Heart left ventricle (tissue), 16 donors: ENCODE data around the gene PTPRJ. TPM values are rescaled to one million over a fixed set of nuclear protein-coding genes. Genes with fewer than 3 reads are reported as not detected.
"Not testable (repeated sequence)": the region's sequence is repeated elsewhere in the genome, so short reads cannot be mapped to it uniquely, and the experiment has no call there.

Experiments used
- ATAC-seq, 4 donors: fragments of 200-7000 bp; cut with Tn5 transposase; one replicate each; pipeline ENCODE4 v1.9.1; 2020 to 2022; ENCODE audit warnings: moderate library complexity in 4 of 4, mild to moderate bottlenecking in 3 of 4, moderate number of reproducible peaks in 1 of 4
- DNase-seq, 5 donors: peaks; one replicate each; pipeline ENCODE4 v3.0.0-alpha.2; 2020
- H3K27ac ChIP-seq, 12 donors: fragments of 200-600 bp; sonication (generic) in 4 of 12; one replicate each; pipeline versions ENCODE4 v1.5.0 to v1.8.0; 2016 to 2022; ENCODE audit warnings: mild to moderate bottlenecking in 2 of 12
- H3K27me3 ChIP-seq, 9 donors: fragments of 200-600 bp; sonication (generic) in 2 of 9; one replicate each; pipeline versions ENCODE4 v1.5.1 to v1.8.0; 2016 to 2022; ENCODE audit warnings: mild to moderate bottlenecking in 3 of 9
- H3K36me3 ChIP-seq, 9 donors: fragments of 200-600 bp; sonication (generic) in 2 of 9; one replicate each; pipeline versions ENCODE4 v1.5.0 to v1.8.0; 2018 to 2022; ENCODE audit warnings: mild to moderate bottlenecking in 2 of 9
- H3K4me1 ChIP-seq, 12 donors: fragments of 200-600 bp; sonication (generic) in 4 of 12; one replicate each; pipeline versions ENCODE4 v1.5.0 to v1.8.0; 2016 to 2022; ENCODE audit warnings: mild to moderate bottlenecking in 3 of 12
- H3K4me3 ChIP-seq, 12 donors: fragments of 200-600 bp; sonication (generic) in 4 of 12; one replicate each; pipeline versions ENCODE4 v1.5.0 to v1.8.0; 2017 to 2022; ENCODE audit warnings: mild to moderate bottlenecking in 9 of 12, moderate library complexity in 4 of 12
- H3K9me3 ChIP-seq, 12 donors: fragments of 200-600 bp; sonication (generic) in 4 of 12; one replicate each; pipeline versions ENCODE4 v1.5.0 to v1.8.0; 2016 to 2022; ENCODE audit warnings: mild to moderate bottlenecking in 1 of 12
- CTCF ChIP-seq, 12 donors: fragments of 200-600 bp; sonication (generic) in 4 of 12; IDR thresholded peaks; one replicate each; pipeline versions ENCODE4 v1.5.0 to v1.8.0; 2018 to 2022; ENCODE audit warnings: antibody characterized with exemption in 12 of 12, mild to moderate bottlenecking in 5 of 12
- POLR2A ChIP-seq, 2 donors: fragments of 450-650 bp; IDR thresholded peaks; one replicate each; pipeline ENCODE4 v1.6.1; 2017; ENCODE audit warnings: antibody characterized with exemption in 2 of 2, mild to moderate bottlenecking in 2 of 2, moderate library complexity in 2 of 2
- WGBS, 4 donors: extraction: QIAGEN DNeasy Blood & Tissue Kit in 2 of 4; methylation state at CpG; one replicate each; pipeline versions ENCODE4 v1.1.5 to v1.1.7; 2013 to 2018; 5-methylcytosine and 5-hydroxymethylcytosine counted together
- intact Hi-C, 10 donors: fragments of 100-400 bp; cut with DNase I; formaldehyde crosslinking; loops; one replicate each; pipeline versions ENCODE4 v1.11.1 to v1.14.2; 2022
- long read RNA-seq, 3 donors: library from polyadenylated mRNA; unstranded; transcript quantifications; one replicate each; pipeline ENCODE4 v2.0.0, GENCODE V29; 2020 to 2021
- polyA plus RNA-seq, 2 donors: library from polyadenylated mRNA; stranded (reverse); fragments of 200-250 nt; gene quantifications; one replicate each; pipeline ENCODE4 v1.2.3, GENCODE V29; 2013
- total RNA-seq, 9 donors: library from RNA; depleted of rRNA in 2 of 9; stranded (reverse); fragments of >200 nt in 2 of 9; fragmentation: NEBNext Ultra II Directional in 3 of 9; extraction: Animal tissue kit (Norgen Biotek cat#: 25700) in 3 of 9; gene quantifications; one replicate each; pipeline versions ENCODE4 v1.1.0 to v1.2.4, GENCODE V29; 2016 to 2023
- donor health status: ischemic (EF 13 %, LVEDD 7.1; RV severe dilation, severe dysfunction).
- donor health status: healthy with polysubstance abuse.
- donor health status: DM: no; HTN: yes; CAD: no.
- donor health status: DM: no; HTN: no; CAD: no.
- donor health status: ischemic (EF 25% LVEDD 6.9; RV normal size, moderate dysfunction).
- donor health status: ischemic (EF 25% LVEDD 5.7; RV mildly dilated, moderate dysfunction).
- donor health status: healthy.
- donor health status: DM: yes; HTN: yes; CAD: no.
- donor health status: ischemic (EF 35%, LVEDD 5.7; RV mildly dilated, moderate dysfunction).
- donor health status: nonischemic (EF 11% LVEDD 7.7; RV severe dilation, severe dysfunction).
- donor health status: DM: yes; HTN: yes; CAD: no.
- donor health status: PGD.
- donor health status: ischemic (EF 29% LVEDD 5.4; RV normal size, mild dysfunction).
- donor health status: nonischemic (EF 23%, LVEDD 6.1; RV moderate dilation, normal function).

Gene PTPRJ
- total RNA-seq: 10 to 100 TPM in 3 of 9 donors, 1 to 10 TPM in 6; 5.5 to 39.0 (median 6.9) TPM
- polyA plus RNA-seq: 1 to 10 TPM; 1.2 to 1.5 TPM
- long read RNA-seq, donor 1, partial matches to known transcripts: 0 of 6 reads
- long read RNA-seq, donor 1, other reads (novel, unspliced or antisense): 6 of 6 reads
- long read RNA-seq, donor 2, partial matches to known transcripts: 0 of 3 reads
- long read RNA-seq, donor 2, other reads (novel, unspliced or antisense): 3 of 3 reads
- long read RNA-seq, donor 3, partial matches to known transcripts: 0 of 5 reads
- long read RNA-seq, donor 3, other reads (novel, unspliced or antisense): 4 of 5 reads

DNA sequence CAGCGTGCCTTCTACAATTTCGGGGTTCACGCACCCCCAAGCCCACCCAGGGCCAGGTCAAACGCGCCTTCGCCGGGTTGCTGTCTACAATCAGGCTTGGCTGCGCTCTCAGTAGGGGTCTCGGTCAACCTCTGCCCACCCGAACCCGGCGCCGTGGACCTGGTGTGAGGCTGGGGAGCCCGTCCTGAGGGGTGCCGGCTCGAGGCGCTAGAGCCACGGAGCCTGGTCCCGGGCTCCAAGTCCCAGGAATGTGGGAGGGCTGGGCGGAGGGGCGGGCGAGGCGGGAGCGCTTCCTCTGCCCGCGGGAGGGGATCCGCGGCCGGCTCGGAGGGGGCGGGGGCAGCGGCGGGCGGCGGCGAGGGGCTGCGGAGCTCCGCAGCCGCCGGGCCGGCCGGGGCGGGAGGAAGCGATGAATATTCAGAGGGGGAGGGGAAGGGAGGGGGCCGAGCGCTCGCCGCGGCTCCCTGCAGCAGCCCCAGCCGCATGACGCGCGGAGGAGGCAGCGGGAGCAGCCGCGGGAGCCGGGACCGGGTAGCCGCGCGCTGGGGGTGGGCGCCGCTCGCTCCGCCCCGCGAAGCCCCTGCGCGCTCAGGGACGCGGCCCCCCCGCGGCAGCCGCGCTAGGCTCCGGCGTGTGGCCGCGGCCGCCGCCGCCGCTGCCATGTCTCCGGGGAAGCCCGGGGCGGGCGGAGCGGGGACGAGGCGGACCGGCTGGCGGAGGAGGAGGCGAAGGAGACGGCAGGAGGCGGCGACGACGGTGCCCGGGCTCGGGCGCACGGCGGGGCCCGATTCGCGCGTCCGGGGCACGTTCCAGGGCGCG is at the start of gene PTPRJ:
TSS of gene PTPRJ (plus strand) at position 472 of the 819 bp plus-strand sequence. CDS start 354 bp downstream, outside the sequence.
- Histone ChIP-seq H3K27me3 (no peaks in the 10 kb centered on the region), H3K4me1 (peaks cover 0 to 47% (median 12%) of the 10 kb centered on the region in 12 donors), H3K36me3 (no peaks in the 10 kb centered on the region), H3K27ac (peak within 1 kb of the TSS in 11 of 12 donors; percentile 3 to 93 (median 57)), H3K4me3 (peak within 1 kb of the TSS; percentile 65 to 97 (median 85)), H3K9me3 (no peaks in the 10 kb centered on the region)
- TF ChIP-seq POLR2A (IDR thresholded peaks at IDR 0.05) (no peak), CTCF (IDR thresholded peaks at IDR 0.05) (no peak)
- peak; percentile 42 to 75 (median 66) for ATAC-seq
- DNase-seq: peak; percentile 58 to 81 (median 68)
- WGBS, 4 donors: 1 to 5% (median 1%) methylated on average over 27 to 111 of the region's 111 CpGs
- intact Hi-C loops: loop anchor here in 5 of 10 donors (5.0 to 10.0 kb wide), 4 partner anchors 85 to 127 kb away; no protein-coding TSS in a partner anchor

DNA sequence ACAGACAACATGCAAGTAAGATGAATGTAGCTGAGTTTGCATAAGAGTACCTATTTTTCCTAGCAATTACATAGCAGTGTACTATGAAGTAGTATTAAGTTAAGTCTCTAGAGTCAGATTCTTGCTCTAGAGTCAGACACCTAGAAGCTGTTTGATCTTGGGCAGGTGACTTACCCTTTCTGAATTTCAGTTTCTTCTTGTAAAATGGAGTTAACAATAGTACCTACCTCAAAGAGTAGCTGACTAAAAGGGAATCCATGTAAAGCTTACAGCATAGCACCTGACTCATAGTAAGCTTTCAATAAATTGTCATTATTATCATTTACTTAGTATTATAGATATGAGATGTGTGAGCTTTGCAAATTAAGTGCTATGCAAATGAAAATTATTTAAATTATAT is 47.8 kb upstream of the PTPRJ start:
- no peaks in the 10 kb centered on the region for H3K36me3 ChIP-seq
- H3K27ac ChIP-seq: no peak overlapping the region
- H3K27me3 ChIP-seq: no peaks in the 10 kb centered on the region
- H3K9me3 ChIP-seq: no peaks in the 10 kb centered on the region
- peaks cover 0 to 28% (median 0%) of the 10 kb centered on the region in 12 donors for H3K4me1 ChIP-seq
- ATAC-seq (no peak), DNase-seq (no peak)
- intact Hi-C loops: no loop called here
- no peak overlapping the region for H3K4me3 ChIP-seq
- TF ChIP-seq POLR2A (IDR thresholded peaks at IDR 0.05) (no peak), CTCF (IDR thresholded peaks at IDR 0.05) (no peak)

DNA sequence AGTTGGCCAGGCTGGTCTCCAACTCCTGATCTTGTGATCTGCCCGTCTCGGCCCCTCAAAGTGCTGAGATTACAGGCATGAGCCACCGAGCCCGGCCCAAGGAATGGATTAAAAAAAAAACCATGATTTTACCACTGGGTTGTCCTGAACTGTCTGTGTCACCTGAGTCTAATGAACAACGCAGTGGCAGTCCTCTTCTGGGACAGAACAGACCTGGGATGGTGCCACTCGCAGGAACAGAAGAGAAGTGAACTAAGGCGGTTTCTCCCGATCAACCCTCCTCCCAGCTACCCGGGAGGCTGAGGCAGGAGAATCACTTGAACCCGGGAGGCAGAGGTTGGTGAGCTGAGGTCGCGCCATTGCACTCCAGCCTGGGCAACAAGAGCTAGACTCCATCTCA is 46.6 kb upstream of the PTPRJ start:
- H3K36me3 ChIP-seq, H3K27ac ChIP-seq, DNase-seq, H3K9me3 ChIP-seq, H3K4me3 ChIP-seq, H3K27me3 ChIP-seq, ATAC-seq: not testable (repeated sequence)
- intact Hi-C loops: loop anchor here in 9 of 10 donors (1.0 to 2.0 kb wide), 3 partner anchors 175 to 177 kb away; no protein-coding TSS in a partner anchor
- peaks cover 0 to 27% (median 0%) of the 10 kb centered on the region in 12 donors for H3K4me1 ChIP-seq
- 78 to 89% (median 86%) methylated on average over 12 of the region's 12 CpGs for WGBS, 4 donors

- TF ChIP-seq POLR2A (IDR thresholded peaks at IDR 0.05) (no peak), CTCF (IDR thresholded peaks at IDR 0.05) (no peak)
- Histone ChIP-seq H3K27me3 (no peaks in the 10 kb centered on the region), H3K4me3 (no peak overlapping the region), H3K36me3 (no peaks in the 10 kb centered on the region), H3K9me3 (no peaks in the 10 kb centered on the region), H3K27ac (no peak overlapping the region), H3K4me1 (peaks cover 0 to 35% (median 0%) of the 10 kb centered on the region in 12 donors)
- DNase-seq: no peak
- WGBS, 4 donors: 90 to 92% (median 91%) methylated on average over 7 of the region's 7 CpGs
- no peak for ATAC-seq
- intact Hi-C loops: no loop called here
Observed at GRCh38 chr11:47938791-47939560, 41.4 kb upstream of the PTPRJ start.
